HG02759 (cell line): ENCODE results near the gene ZCCHC18.
A peak's percentile ranks its signal among the peaks of the same experiment; 100 is the strongest.
"Not testable (repeated sequence)": the region's sequence is repeated elsewhere in the genome, so short reads cannot be mapped to it uniquely, and the experiment has no call there.

Experiments used
- ATAC-seq: cut with Tn5 transposase; IDR thresholded peaks from one replicate; pipeline ENCODE4 v1.9.1; 2021; ENCODE audit warnings: mild to moderate bottlenecking, moderate library complexity; ENCODE audit not compliant: unreplicated experiment

The ZCCHC18 gene

DNA sequence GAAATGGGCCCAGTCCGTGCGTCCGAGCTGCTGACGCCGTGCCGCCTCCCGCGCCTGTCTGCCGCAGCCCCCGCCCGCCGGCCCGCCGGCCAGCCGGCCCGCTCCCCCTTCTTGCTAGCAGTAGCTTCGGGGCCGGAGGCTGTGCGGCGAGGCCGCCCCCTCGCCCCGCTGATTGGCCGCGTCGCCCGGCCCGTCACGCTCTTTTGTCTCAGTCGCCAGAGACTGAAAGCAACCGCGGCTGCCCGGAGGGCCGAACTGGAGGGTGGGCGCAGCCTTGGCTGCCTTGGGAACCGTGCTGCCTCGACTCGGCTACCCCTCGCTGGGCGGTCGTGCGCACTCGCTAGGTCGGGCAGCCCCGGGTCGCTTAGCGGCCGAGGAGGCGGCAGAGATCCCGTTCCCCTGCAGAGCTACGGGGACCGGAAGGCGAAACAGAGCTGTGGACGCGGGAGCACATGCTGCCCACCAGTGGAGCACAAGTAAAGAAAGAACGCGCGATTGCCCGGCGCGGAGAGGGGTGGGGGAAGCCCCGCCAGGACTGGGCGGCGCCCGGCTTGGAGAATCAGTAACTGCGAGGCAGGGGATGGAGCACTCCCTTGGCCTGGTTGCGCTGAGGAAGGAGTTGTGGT, at the start of gene ZCCHC18:
Gene ZCCHC18, plus strand, starts transcription at position 198 of the 626 bp plus-strand sequence. CDS start 1,589 bp downstream, outside the sequence.
- ATAC-seq: peak; percentile 81

DNA sequence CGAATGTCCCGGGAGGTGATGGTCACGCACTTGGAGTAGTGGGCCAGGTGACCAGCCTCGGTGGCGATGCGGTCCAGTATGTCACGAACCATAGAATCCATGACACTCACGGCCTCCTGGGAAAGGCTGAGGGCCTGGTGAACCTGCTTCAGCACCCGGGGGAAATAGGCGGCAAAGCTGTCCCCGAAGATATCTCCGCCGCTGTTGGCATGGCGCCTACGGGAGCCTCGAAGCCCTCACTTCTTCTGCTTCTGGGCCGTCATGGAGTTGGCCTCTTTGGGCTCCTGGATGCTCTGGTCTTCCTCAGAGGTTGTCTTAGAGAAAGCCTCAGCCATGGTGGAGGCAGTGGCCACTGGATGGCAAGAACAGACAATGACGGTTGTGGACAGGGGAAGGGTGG, 49.7 kb upstream of the ZCCHC18 start:
- ATAC-seq: not testable (repeated sequence)

DNA sequence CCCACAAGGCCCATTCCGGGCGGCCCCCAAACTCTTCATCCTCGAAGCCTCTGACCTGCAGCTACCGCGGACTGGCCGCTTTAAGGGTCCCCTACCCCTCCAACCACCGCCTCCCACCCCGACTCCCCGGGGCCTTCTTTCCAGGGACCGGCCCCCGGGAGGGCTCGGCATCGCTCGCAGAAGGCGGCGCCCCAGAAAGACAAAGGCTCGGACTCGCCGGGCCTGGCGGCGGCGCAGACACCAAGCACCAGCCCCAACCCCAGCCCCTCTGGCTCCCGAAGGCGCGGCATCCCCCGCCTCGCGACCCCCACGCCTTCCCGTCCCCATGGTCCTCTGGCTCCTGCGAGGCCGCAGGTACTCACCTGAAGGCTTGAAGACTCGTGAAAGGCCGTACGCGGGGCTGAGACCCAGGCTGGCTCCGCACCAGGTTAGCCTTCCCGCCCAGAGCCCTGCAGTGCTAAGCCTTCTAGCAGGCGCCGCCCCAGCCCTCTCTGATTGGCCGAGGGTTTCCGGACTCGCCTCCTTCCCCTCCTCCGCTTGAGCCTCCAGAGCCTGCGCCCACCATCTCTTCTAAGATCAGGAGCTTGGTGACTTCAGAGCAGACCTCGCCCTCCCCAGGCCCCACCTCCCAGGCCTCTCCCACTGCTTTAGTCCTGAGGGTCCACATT, 36.4 kb upstream of the ZCCHC18 start, which contains the start of gene TMSB15C:
Gene TMSB15C, minus strand, starts transcription at position 459 of the 668 bp plus-strand sequence.
- ATAC-seq: peak; percentile 99

DNA sequence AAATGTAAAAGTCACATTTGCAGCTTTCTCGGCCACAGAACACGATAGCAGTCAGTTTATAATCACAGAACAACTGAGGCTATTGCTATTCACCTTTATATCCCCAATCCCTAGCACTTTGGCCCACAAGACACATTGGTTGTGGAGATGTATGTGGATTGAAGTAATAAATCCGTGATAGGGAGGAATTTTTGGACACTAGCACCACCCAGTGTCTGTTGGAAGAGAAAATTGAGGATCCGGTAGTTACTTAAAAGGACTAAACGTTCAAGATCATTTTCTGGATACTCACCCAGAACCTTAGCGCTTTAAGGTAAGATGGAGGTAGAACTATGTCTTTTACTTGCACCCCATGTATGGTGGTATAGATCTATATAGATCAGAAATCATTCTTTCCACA, 34.5 kb upstream of the ZCCHC18 start:
- ATAC-seq: not testable (repeated sequence)

DNA sequence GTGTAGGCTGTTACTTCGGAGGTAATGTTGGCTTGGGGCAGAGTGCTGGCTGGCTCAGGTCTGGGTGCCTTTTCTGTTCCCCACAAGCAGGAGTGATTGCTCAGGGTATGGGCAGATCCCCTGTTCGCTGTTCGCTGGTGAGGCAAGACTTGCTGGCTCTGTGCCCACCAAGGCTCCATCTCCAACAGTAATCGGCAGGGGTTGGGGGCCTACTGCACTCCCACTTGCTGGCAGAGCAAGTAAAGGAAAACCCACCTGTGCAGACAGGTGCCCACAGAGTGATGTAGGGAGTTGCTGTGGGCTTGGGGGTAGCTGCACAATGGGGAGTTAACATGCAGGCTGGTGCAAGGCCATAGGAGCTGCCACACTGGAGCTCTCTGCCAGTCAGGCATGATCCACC, 28.3 kb upstream of the ZCCHC18 start:
- no peak for ATAC-seq

DNA sequence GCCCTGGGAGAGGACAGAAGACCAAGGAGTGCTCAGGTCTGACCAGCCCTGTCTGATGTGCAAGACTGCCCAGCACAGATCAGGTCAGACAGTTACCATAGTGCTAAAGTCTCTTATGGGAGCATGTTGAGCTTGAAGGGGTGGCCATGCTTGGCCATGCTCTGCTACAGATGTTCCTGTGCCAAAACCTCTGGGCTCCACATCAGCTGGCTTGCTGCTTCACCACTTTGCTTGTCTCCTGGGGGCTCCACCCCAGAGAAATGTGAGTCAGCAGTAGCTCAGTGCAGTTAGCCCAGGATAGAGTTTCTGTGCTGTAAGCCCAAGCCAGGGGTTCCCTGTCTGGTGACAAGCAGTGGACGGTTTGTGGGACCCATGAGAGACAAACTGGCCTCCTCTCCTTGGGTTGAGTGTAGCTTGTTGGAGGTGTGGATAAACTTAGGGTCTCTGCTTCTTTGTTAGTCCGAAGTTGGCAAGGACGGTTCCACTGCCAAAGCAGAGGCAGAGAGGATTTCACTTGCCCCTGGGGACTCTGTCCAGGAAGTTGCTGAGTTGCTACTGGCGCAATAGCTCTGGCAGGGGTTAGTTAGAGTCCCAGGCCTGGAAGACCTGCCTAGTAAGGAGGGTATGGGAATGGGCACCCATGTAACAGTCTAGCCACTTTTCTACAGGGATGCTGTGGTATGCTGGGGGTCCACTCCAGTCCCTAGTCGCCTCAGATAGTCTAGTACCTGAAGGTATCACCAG, 27.6 kb upstream of the ZCCHC18 start:
- ATAC-seq: no peak

DNA sequence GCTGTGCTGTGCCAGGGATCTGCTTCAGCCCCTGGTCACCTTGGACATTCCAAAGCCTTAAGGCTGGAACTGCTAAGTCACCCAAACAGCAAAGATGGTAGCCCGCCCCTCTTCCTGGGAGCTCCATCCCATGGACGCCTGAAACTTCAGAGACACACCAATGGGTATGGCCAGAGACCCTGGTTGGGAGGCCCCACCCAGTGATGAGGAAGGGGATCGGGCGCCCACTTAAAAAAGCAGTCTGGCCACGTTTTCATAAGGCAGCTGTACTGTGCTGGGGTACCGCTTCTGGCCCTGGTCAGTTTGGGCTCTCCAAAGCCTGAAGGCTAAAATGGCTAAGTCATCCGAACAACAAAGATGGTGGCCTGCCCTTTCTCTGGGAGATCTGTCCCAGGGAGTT, 26.8 kb upstream of the ZCCHC18 start:
- ATAC-seq: no peak

DNA sequence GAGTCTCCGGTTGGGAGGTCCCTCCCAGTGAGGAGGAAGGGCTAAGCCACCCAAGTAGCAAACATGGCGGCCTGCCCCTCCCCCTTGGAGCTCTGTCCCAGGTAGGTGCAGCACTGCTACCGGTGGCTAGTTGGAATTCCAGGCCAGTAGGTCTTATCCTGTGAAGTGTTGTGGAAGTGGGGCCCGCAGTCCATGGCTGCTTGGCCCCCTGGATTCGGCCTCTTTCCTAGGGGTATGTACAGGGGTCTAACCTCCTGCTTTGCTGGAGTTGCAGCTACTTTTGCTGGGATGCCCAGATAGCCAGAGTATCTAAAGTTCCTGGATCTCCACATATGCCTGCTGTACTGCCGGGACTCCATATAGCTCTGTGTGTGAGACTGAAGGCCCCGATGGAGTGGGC, 26.4 kb upstream of the ZCCHC18 start:
- ATAC-seq: no peak

DNA sequence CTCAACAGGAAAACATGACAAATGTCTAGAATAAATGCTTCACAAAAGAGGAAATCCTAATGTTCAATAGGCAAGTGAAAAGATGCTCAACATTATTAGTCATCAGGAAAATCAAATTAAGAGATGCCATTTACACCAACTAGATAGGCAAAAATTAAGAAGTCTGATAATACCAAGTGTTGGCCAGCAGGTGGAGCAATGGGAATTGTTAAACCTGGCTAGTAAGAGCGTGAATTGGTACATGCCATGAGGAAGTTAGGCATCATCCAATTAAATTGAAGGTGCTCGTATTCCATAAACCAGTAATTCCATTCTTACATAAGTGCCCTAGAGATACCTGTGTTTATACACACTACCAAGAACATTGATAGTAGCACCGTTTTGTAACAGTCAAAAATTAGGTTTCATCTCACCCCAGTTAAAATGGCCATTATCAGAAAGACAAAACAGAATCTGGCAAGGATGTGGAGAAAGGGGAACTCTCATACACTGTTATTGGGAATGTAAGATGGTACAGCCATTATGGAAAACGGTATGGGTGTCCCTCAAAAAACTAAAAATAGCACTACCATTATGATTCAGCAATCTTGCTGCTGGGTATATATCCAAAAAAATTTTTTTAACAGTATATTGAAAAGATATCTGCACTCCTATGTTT, 14.0 kb upstream of the ZCCHC18 start:
- ATAC-seq: peak; percentile 63

DNA sequence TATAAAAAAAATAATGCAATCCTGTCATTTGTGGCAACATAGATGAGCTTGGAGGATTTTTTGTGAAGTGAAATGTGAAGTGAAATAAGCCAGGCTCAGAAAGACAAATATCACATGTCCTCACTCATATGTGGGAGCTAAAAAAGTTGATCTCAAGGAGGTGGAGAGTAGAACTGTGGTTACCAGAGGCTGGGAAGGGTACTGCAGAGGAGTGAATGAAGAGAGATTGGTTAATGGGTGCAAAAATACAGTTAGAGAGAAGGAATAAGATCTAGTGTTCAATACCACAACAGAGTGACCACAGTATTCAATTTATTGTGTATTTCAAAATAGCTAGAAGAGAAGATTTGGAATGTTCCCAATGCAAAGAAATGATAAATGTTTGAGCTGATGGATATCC, 13.4 kb upstream of the ZCCHC18 start:
- ATAC-seq: no peak

DNA sequence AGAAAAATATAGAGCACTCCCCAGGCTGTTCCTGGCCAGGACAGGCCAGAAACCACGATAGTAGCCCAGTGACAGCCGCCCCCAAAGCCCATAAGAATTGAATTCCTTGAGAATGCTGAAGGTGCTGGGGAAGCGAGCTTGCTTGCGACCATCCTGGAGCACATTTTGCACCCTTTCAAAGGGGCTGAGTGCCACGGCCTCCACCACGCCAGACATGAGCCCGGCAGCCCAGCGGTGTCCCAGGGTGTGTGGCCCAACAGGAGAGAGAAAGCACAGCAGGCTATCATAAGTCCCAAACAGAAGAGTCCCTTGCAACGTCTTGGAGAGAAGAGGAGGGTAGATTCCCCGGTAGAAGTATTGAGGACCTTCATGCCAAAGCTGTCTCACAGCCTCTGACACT, 7.6 kb upstream of the ZCCHC18 start:
- ATAC-seq: no peak

DNA sequence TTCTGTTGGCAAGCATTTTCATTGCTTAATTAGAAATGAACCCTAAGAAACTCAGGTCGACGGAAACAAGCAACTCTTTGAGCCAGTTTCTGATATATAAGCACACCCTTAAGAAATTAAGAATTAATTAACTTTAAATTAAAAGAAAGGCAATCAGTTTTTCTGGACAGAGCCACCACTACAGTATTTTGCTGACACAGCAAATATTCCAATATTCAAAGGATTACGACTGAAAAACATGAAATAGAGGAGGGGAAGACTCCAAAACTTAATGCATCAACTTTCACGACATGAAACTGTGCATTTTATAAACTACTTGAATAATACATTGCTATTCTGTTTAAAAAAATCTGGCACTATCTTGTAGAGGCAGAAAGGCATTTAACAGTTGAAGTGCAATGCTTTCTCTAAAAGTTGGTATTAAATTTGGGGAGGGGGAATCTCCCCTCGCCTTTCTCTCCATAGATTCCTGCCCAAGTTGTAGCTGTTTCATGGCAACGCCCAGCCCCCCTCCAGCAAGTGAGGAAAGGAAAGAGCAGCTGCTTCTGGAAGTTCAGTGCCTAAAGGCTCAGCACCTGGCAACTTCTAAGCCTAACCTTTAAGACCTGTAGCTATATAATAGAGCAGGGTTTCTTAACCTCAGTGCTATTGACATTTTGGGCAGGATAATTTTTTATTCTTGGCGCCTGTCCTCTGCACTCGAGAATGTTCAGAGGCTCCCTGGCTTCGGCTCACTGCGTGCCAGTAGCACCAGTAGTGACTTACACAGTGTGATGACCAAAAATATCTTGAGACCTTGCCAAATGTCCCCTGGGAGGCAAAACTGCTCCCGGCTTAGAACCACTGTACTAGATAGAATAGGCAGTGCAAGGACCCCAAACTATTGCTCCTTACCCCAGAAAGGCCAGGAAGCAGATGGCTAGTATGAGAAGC, 6.7 kb upstream of the ZCCHC18 start:
- ATAC-seq: no peak

DNA sequence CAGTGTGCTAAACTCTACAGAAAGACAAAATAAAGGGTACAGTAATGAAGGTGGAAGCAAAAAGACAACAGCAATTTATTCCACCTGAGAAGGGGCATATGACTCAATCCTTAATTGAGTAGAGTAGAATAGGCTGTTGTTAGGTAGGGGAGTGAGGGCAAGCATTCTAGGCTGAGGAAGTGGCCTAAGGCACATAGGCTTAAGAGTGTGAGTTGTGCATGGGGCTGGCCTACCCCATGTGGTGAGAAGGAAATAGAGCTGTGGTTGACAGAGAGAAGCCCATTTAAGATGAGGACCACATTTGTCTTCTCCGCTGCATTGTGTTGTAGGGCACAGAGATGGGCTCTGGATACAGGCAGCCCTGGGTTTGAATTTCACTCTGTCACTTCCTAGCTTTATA, 3.4 kb upstream of the ZCCHC18 start:
- no peak for ATAC-seq

DNA sequence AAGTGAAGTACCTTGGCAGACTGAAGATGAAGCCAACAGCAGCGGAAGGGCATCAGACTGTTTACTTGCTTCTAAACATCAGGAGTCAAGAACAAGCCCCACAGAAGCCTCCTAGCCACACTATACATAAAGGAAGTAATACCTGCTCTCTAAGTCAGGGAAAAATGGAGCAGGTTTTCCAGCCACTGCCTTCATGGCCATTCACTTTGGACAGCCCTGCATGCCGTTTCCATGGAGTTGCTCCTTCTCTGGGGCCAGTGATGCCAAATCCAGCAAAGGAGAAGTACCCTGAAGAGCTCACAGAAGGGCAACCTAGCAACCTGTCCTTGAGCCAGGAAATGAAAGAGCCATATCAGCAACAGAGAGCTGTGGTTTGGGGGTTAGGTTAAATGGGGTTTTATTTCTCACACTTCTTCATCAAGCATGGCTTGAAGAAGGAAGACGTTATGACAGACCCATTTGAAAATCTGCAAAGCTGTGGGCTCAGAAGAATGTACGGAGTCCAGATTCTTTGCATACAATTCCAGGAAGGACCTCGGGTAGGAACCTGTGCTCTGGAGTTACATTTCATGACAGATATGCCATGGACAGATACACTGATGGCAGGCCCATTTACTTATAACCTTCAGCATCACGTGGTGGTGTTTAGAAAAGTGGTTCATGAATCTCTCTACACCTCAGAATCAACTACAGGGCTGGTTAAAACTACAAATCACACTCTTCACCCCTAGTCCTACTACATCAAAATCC, 1.7 kb upstream of the ZCCHC18 start:
- ATAC-seq: peak; percentile 35

DNA sequence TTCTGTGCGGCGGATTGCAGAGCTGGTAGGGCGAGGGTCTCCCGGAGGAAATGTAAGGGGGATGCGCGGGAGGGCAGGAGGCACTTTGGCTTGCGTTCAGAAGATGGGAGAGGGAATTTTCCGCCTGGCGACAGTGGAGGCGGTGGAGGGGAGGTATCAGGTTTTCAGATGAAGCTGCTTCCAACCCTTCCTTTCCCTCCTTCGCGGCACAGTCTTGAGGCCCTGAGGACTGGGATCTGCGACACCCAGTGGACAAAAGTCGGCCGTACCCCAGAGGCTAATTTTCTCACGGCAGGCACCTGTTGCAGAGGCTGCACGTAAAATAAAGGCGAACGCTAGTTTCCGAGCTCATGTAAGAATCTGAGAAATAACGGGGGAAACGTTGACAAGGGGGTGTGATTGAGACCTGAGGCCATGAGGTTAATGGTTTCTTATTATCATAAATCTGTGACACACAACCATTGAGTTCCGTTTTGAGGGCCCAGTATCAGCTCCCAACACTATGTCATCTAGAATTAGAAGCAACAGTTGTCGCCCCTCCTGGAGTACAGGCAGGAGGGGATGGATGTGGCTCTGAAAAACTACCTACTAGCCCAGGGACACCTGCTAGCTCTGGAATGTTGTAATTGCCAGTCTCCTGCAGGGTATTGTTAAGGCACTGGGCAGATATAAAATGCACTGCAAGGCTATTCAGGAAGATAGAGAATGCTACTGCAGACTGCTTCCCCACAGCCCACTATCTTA, 1.1 kb downstream of the ZCCHC18 start:
- ATAC-seq: peak; percentile 40

DNA sequence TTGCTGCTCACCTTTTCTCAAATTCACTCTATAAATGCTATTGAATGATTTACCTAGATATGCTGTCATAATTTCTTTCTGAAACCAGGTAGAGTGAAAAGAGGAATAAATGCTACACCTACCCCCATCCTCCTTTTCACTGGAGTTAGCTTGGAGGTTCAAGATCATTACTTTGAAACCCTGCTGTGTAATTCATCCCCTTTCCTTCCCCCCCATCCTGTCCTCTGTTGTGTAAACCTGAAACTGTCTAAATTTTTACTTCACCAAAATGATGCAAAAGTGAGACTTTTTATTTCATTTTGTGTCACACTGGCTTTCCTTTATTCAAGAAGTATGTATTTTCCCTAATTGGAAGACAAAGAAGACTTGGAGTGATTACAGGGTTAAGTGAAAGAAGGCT, 5.4 kb downstream of the ZCCHC18 start:
- ATAC-seq: no peak

DNA sequence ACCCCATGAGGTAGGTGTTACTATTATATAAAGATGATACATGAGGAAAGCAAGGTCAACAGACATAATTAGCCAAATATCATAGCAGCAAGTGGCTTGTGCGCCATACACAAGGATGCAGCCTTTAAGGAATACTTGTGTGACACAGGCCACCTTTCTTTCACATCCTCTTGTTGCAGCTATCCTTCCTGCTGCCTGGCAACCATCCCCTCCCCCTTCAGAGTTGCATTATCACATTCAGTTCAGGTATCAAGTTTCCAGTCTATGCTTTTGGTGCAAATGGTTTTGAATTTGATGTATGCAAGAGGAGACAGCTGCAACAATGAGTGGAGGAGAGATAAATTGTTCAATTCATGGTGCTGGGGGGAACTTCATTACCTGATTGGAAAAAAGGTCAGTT, 6.4 kb downstream of the ZCCHC18 start:
- no peak for ATAC-seq

DNA sequence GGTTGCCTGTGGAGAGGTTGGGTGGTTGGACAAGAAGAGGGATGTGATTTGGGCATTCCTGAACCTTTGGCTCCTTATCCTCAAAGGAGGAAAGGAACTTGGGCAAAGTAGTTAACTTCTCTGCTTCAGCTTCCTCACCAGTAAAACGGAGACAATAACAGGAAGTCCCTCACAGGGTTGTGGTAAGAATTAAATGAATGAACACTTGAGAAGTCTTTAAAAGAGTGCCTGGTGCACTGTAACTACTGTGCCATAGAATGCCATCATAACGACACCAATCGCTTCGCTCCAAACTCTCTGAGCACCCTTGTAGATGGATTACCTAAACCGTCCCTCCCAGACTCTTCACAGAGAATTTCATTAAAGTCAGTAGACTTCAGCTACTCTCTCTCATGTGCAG, 10.5 kb downstream of the ZCCHC18 start:
- no peak for ATAC-seq

DNA sequence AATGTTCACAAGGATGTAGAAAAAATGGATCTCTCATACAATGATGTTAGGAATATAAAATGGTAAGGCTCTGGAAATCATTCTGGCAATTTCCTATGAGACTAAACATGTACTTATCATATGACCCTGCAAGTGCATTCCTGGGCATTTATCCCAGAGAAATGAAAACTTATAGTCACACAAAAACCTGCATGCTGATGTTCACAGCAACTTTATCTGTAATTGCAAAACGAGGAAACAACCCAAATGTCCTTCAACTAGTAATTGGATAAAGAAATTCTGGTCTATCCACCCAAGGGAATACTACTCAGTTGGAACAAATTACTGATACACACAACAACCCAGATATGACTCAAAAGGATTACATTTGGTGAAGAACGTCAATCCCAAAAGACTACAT, 14.5 kb downstream of the ZCCHC18 start:
- no peak for ATAC-seq
